Suprapubic skin (tissue), 4 donors: Measurements from ENCODE around the gene GGN. TPM values are rescaled to one million over a fixed set of nuclear protein-coding genes. Genes with fewer than 3 reads are reported as not detected.

Experiments
- DNase-seq, 2 donors: peaks; one replicate each; pipeline ENCODE4 v3.0.0-alpha.2; 2019; ENCODE audit warnings: low spot score in 2 of 2
- H3K27ac ChIP-seq: fragments of 200-600 bp; sonication (generic); one replicate; pipeline ENCODE4 v1.5.1; 2019
- H3K27me3 ChIP-seq: fragments of 200-600 bp; sonication (generic); one replicate; pipeline ENCODE4 v1.5.1; 2019
- H3K36me3 ChIP-seq: fragments of 200-600 bp; sonication (generic); one replicate; pipeline ENCODE4 v1.5.1; 2019
- H3K4me1 ChIP-seq: fragments of 200-600 bp; sonication (generic); one replicate; pipeline ENCODE4 v1.5.1; 2019
- H3K4me3 ChIP-seq: fragments of 200-600 bp; sonication (generic); one replicate; pipeline ENCODE4 v1.5.1; 2019; ENCODE audit warnings: mild to moderate bottlenecking
- H3K9me3 ChIP-seq: fragments of 200-600 bp; sonication (generic); one replicate; pipeline ENCODE4 v1.5.1; 2019
- EP300 ChIP-seq: sonication (generic); formaldehyde crosslinking; IDR thresholded peaks from one replicate; pipeline ENCODE4 v1.6.1; 2017; ENCODE audit warnings: antibody characterized with exemption
- POLR2A ChIP-seq, 2 donors: fragments of 450-650 bp; IDR thresholded peaks; one replicate each; pipeline ENCODE4 v1.6.1; 2017; ENCODE audit warnings: antibody characterized with exemption in 2 of 2, mild to moderate bottlenecking in 2 of 2, moderate library complexity in 2 of 2
- POLR2AphosphoS5 ChIP-seq, 3 donors: sonication (generic); formaldehyde crosslinking; IDR thresholded peaks; one replicate each; pipeline ENCODE4 v1.6.1; 2017; ENCODE audit warnings: antibody characterized with exemption in 3 of 3
- WGBS: methylation state at CpG from one replicate; pipeline ENCODE4 v1.1.5; 2018; 5-methylcytosine and 5-hydroxymethylcytosine counted together
- total RNA-seq, 4 donors: library from RNA; depleted of rRNA; stranded (reverse); fragments of >200 nt; gene quantifications; one replicate each; pipeline ENCODE4 v1.1.0, GENCODE V29; 2016
- TF ChIP-seq, protein P1 (sequence below), 2 donors: fragments of 200-600 bp in 1 of 2; fragments of 450-650 bp in 1 of 2; sonication (generic) in 1 of 2; IDR thresholded peaks; one replicate each; pipeline ENCODE4 v1.5.1; 2016 to 2019; ENCODE audit warnings: antibody characterized with exemption in 2 of 2, mild to moderate bottlenecking in 1 of 2, moderate library complexity in 1 of 2

Gene GGN, protein sequence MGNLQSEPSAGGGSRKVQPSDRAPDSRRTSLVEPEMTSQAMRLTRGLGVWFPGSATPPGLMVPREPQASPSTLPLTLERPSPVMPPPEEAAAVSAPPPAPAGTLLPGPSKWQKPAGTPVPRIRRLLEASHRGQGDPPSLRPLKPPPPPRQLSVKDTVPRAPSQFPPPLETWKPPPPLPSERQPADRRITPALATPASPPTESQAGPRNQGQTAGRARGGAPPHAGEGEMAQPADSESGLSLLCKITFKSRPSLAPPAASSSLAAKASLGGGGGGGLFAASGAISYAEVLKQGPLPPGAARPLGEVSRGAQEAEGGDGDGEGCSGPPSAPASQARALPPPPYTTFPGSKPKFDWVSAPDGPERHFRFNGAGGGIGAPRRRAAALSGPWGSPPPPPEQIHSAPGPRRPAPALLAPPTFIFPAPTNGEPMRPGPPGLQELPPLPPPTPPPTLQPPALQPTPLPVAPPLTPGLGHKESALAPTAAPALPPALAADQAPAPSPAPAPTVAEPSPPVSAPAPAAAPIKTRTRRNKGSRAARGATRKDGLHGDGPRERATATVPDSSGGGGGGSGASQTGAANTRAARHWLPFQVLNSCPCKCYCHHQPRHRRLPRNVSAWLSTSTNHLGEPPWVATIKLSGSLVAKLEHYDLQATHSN
- total RNA-seq: under 1 TPM in 3 of 4 donors, not detected in 1; 0.26 to 0.68 (median 0.60) TPM

DNA sequence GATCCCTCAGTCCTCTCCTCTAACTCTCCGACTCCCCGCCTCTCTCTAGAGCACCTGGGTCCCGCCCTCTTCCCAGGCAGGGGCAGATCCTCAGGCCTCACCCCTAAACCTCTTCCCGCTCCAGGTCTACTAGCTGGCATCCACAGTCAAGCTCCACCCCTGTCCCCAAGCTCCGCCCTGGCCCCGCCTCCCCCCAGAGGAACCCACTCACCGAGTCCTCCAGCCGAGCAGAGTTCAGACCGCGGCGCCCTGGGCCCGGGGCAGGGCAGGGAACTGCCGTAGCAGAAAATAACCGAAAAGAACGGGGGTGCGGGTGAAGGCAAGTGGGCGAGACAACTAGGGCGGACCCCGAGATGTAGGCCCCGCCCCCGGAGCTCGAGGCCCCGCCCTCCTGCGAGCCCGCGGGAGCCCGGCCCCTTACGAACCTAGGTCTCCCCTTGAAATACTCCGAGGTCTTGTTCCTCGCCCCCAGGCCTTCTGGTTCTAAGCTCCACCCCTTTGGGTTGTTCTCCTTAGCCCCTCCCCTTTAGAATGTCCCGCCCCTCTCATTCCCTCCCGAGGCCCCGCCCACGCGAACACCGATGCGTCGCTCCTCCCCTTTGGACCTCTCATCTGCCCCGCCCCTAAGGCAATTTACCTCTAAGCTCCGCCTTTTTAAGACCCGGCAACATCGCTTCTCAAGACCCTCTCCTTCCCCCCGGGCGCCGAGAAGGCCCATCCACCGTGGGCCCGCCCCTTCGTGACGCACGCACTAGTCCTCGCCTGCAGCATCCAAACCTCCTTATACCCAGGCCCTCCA lies at the start of gene GGN:
Gene GGN (minus strand): TSS at position 485 of the 799 bp plus-strand sequence. CDS start 773 bp downstream, outside the sequence.
- Histone ChIP-seq H3K27me3 (no peaks in the 10 kb centered on the region), H3K36me3 (peaks cover 17% of the 10 kb centered on the region), H3K27ac (peak within 1 kb of the TSS; percentile 55), H3K9me3 (no peaks in the 10 kb centered on the region), H3K4me3 (peak within 1 kb of the TSS; percentile 55), H3K4me1 (peaks cover 50% of the 10 kb centered on the region)
- 2% methylated on average over 38 of the region's 51 CpGs for WGBS
- TF ChIP-seq POLR2A (IDR thresholded peaks at IDR 0.05): peak in 1 of 2 donors; percentile 18
- TF ChIP-seq POLR2AphosphoS5 (IDR thresholded peaks at IDR 0.05): no peak
- no peak for TF ChIP-seq EP300
- TF ChIP-seq, protein P1, sequence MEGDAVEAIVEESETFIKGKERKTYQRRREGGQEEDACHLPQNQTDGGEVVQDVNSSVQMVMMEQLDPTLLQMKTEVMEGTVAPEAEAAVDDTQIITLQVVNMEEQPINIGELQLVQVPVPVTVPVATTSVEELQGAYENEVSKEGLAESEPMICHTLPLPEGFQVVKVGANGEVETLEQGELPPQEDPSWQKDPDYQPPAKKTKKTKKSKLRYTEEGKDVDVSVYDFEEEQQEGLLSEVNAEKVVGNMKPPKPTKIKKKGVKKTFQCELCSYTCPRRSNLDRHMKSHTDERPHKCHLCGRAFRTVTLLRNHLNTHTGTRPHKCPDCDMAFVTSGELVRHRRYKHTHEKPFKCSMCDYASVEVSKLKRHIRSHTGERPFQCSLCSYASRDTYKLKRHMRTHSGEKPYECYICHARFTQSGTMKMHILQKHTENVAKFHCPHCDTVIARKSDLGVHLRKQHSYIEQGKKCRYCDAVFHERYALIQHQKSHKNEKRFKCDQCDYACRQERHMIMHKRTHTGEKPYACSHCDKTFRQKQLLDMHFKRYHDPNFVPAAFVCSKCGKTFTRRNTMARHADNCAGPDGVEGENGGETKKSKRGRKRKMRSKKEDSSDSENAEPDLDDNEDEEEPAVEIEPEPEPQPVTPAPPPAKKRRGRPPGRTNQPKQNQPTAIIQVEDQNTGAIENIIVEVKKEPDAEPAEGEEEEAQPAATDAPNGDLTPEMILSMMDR (IDR thresholded peaks at IDR 0.05): no peak
- peak; percentile 88 to 92 for DNase-seq

DNA sequence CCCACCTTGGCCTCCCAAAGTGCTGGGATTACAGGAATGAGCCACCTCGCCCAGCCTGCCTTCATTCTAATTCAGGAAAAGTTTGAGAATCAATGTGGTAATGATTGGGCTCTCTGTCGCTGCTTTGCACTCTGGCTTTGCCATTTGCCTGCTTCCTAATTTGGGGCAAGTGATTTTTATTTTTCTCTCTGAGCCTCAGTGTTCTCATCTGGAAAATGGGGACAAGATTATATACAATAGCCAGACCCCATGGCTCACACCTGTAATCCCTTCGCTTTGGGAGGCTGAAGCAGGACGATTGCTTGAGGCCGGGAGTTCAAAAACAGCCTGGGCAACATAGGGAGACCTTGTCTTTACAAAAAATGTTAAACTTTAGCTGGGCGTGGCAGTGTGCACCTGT lies 49.5 kb upstream of the GGN start:
- Histone ChIP-seq H3K27ac (no peak overlapping the region), H3K4me3 (no peak overlapping the region), H3K27me3 (peaks cover 41% of the 10 kb centered on the region), H3K4me1 (peaks cover 3% of the 10 kb centered on the region), H3K36me3 (no peaks in the 10 kb centered on the region), H3K9me3 (no peaks in the 10 kb centered on the region)
- 98% methylated on average over 6 of the region's 6 CpGs for WGBS
- no peak for DNase-seq
- TF ChIP-seq EP300 (no peak), POLR2AphosphoS5 (IDR thresholded peaks at IDR 0.05) (no peak), POLR2A (IDR thresholded peaks at IDR 0.05) (no peak)
- TF ChIP-seq, protein P1 (IDR thresholded peaks at IDR 0.05): no peak

DNA sequence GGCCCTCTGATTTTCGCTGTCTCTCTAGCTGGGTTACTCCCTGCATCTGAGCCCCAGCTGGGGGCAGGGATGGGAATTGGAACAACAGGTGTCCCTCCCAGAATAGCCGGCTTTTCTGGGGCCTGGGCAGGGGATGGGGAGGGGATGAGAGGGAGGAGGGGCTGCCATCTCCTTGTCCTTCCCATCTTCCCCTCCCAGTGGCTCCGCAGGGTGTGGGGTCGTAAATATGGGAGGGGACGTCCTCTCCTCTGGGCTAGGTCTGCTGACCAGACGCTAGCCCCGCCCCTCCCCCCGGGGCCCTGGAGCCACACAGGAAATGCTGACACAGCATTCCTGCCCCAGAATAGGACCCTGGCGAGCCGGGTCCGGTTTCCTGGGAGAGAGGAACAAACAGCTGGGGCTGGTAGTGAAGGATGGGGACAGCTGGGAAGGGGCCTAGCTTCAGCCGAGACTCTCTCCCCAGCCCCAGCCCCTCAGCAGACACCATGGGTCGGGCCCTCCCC lies 46.8 kb upstream of the GGN start:
- Histone ChIP-seq H3K27ac (no peak overlapping the region), H3K4me3 (no peak overlapping the region), H3K27me3 (peaks cover 37% of the 10 kb centered on the region), H3K4me1 (peaks cover 3% of the 10 kb centered on the region), H3K36me3 (no peaks in the 10 kb centered on the region), H3K9me3 (no peaks in the 10 kb centered on the region)
- TF ChIP-seq EP300 (no peak), POLR2A (IDR thresholded peaks at IDR 0.05) (no peak), POLR2AphosphoS5 (IDR thresholded peaks at IDR 0.05) (no peak)
- TF ChIP-seq, protein P1 (IDR thresholded peaks at IDR 0.05): no peak
- WGBS: 29% methylated on average over 2 of the region's 13 CpGs
- no peak for DNase-seq

DNA sequence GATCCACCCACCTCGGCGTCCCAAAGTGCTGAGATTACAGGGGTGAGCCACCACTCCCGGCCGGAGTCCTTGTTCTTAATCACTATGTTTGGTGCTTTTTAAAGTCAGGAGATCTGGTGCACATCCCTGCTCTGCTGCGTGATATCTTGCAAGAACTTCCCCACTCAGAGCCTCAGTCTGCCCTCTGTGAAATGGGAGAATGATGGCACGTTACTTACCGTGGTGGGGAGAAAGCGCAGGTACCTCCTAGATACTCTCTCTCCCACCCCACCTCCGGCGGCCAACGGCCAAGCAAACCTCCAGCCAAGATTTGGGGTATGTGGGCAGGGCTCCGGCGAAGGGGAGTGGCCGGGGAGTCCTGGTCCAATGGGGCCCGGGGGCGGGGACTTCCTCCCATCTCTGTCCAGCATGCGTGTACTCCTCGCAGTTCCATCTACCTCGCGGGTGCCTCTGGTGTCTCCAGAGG lies 45.5 kb upstream of the GGN start, which contains the start of gene RYR1:
Gene RYR1 (plus strand): TSS at position 424 of the 466 bp plus-strand sequence. CDS start 139 bp downstream, outside the sequence.
- no peak within 1 kb of the TSS for H3K27ac ChIP-seq
- H3K4me3 ChIP-seq: peak within 1 kb of the TSS; percentile 16
- H3K27me3 ChIP-seq: peaks cover 37% of the 10 kb centered on the region
- no peaks in the 10 kb centered on the region for H3K9me3 ChIP-seq
- whole genome bisulfite sequencing: 30% methylated on average over 5 of the region's 20 CpGs
- no peak for DNase-seq
- H3K4me1 ChIP-seq: peaks cover 3% of the 10 kb centered on the region
- TF ChIP-seq POLR2AphosphoS5 (IDR thresholded peaks at IDR 0.05): no peak
- TF ChIP-seq, protein P1 (IDR thresholded peaks at IDR 0.05): no peak
- TF ChIP-seq EP300: no peak
- TF ChIP-seq POLR2A (IDR thresholded peaks at IDR 0.05): no peak
- H3K36me3 ChIP-seq: no peaks in the 10 kb centered on the region
